NCI-H2227 (cell line): ENCODE data around the gene CABP1.
"Not testable (repeated sequence)": the region's sequence is repeated elsewhere in the genome, so short reads cannot be mapped to it uniquely, and the experiment has no call there.

Experiments used
- DNase-seq: peaks from one replicate; lab custom pipeline; 2025; ENCODE audit not compliant: unreplicated experiment; lab: John Stamatoyannopoulos, UW

Gene CABP1

GRCh38 chr12:120666571-120667390 is 26.4 kb downstream of the CABP1 start:
- no peak for DNase-seq

- DNase-seq: no peak
These were observed 27.9 kb downstream of the CABP1 start for GRCh38 chr12:120668091-120668867.

- DNase-seq: peak; percentile 63
These were observed 28.7 kb downstream of the CABP1 start for GRCh38 chr12:120668868-120669840.

- DNase-seq: not testable (repeated sequence)
These were observed 29.8 kb downstream of the CABP1 start for GRCh38 chr12:120670237-120670636.

- DNase-seq: no peak
These were observed 30.2 kb downstream of the CABP1 start for GRCh38 chr12:120670667-120671066.

GRCh38 chr12:120674097-120674636 is 33.7 kb downstream of the CABP1 start:
- no peak for DNase-seq

- no peak for DNase-seq
These were observed 37.5 kb downstream of the CABP1 start for GRCh38 chr12:120677765-120678473.

- DNase-seq: no peak
These were observed 38.1 kb downstream of the CABP1 start for GRCh38 chr12:120678572-120678971.

- no peak for DNase-seq
These were observed 39.8 kb downstream of the CABP1 start for GRCh38 chr12:120680165-120680738.

- no peak for DNase-seq
These were observed 44.1 kb downstream of the CABP1 start for GRCh38 chr12:120684523-120684932.

- no peak for DNase-seq
These were observed 45.1 kb downstream of the CABP1 start for GRCh38 chr12:120685522-120685921.

GRCh38 chr12:120686151-120686689 is 45.8 kb downstream of the CABP1 start:
- DNase-seq: peak; percentile 99

- DNase-seq: peak; percentile 99
These were observed 46.5 kb downstream of the CABP1 start, which contains the start of gene MLEC for GRCh38 chr12:120686690-120687577. TSS of gene MLEC (plus strand) at chr12:120687149. CDS start at chr12:120687297, 148 bp downstream.

GRCh38 chr12:120687578-120688289 is 47.3 kb downstream of the CABP1 start:
- DNase-seq: no peak

- no peak for DNase-seq
These were observed 48.2 kb downstream of the CABP1 start for GRCh38 chr12:120688527-120689071.

GRCh38 chr12:120689397-120690082 is 49.1 kb downstream of the CABP1 start:
- no peak for DNase-seq

GRCh38 chr12:120690083-120690450 is 49.6 kb downstream of the CABP1 start:
- DNase-seq: no peak
